GM13977 (cell line): ENCODE data around the gene CLMN.

Source experiments
- DNase-seq: peaks from one replicate; pipeline ENCODE4 v3.0.0; 2012; ENCODE audit warnings: low spot score
- CTCF ChIP-seq: IDR thresholded peaks from 2 replicates; pipeline ENCODE4 v1.5.1; 2012; ENCODE audit warnings: mild to moderate bottlenecking, control low read depth; ENCODE audit not compliant: insufficient read depth; ENCODE audit errors: extremely low read depth, missing control alignments
- in situ Hi-C: fragments of 300-500 bp; cut with MboI; formaldehyde crosslinking; loops from one replicate; pipeline ENCODE4 v1.12.0; 2022; ENCODE audit warnings: low sequenced_read_pairs, low pct_unique_long_range_greater_than_20kb, mixed read lengths, inconsistent platforms; ENCODE audit not compliant: unreplicated experiment

CLMN gene

GRCh38 chr14:95137804-95138167 is 181.9 kb downstream of the CLMN start:
- no peak for TF ChIP-seq CTCF
- in situ Hi-C loops: no loop called here
- no peak for DNase-seq

GRCh38 chr14:95137164-95137803 is 182.4 kb downstream of the CLMN start:
- TF ChIP-seq CTCF: no peak
- no peak for DNase-seq
- in situ Hi-C loops: no loop called here

DNA sequence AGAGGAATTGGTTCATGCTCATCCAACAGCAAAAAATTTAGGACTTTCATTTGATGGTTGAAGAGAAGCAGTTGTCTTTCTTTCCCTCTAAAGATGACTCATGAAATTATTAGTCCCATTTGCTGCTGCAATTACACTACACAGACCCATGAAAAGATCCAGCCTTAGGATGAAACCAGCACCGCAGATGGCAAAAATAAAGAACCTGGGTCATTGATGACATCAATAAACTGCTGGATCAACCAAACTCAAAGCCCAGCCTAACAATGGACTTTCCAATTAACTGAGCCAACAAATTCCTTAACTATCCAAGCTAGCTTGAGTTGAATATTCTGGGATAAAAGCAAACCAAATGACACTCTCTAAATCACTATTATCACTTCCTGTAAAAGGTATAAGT is 183.1 kb downstream of the CLMN start:
- in situ Hi-C loops: no loop called here
- DNase-seq: no peak
- no peak for TF ChIP-seq CTCF

- no peak for DNase-seq
- in situ Hi-C loops: no loop called here
- TF ChIP-seq CTCF: no peak
Observed at GRCh38 chr14:95134304-95134933, 185.3 kb downstream of the CLMN start.

DNA sequence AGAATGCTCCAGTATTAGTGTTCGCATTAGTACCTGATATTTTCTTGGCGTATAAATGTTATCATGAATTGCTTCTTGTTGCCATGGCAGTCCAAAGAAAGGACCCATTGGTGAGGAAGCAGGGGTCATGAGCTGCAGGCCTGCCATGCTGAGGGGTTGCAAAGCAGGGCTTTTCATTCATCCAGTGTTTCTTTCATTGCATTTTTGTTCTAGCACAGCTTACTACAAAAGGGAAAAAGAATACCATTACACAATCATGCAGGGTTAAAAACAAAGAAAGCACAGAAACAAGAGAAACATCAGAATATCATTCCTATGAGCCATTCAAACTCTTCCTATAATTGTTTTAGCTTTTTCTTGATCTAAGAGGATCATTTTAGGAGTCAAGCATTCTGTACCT is 186.4 kb downstream of the CLMN start:
- DNase-seq: no peak
- TF ChIP-seq CTCF: no peak
- in situ Hi-C loops: no loop called here

GRCh38 chr14:95132760-95133159 is 186.9 kb downstream of the CLMN start:
- TF ChIP-seq CTCF: no peak
- in situ Hi-C loops: no loop called here
- no peak for DNase-seq
